ENCODE results near the gene TXN. TPM values are rescaled to one million over a fixed set of nuclear protein-coding genes. Genes with fewer than 3 reads are reported as not detected.

Gene TXN
- total and polyA plus RNA-seq, 2 donors (not counting 1 experiment from before 2014, with no cell fraction given) = 355 to 700 TPM

DNA sequence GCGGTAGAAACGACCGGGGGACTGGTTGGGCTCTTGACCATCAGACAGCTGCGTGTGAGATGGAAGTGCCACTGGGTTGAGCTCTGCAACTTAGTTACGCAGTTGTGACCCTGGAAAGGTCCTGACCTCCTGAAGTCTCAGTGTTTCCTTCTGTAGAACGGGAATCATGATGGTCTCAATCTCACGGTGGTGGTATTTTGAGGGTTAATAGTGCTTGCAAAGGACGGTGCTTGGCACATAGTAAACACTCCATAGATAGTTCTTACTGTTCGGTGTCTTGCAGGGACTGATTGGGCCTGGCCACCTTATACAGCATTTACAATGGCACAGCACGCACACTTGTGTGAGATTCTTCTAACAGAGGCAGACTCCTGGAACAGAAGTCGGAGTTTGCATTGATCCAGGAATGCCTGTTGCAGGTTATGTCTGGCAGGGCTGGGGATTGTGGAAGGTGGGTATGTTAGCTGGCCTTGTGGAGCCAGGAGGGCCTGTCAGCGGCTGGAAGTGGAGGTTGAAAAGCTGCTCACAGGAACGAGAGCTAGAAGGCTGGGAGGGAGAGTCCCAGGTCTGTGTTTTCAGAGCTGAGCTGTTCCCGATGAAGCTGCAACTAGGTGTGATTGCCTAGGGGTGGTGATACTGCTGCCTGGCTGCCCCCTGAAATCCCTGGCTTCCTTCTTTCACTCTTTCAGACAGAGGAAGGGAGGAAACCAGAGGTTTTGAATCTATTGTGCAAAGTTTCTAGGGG, 962 bp upstream of the TXN start:
- Histone ChIP-seq H3K9me3 (ENCODE audit: control insufficient read depth, insufficient read depth, low read depth, low read length) (no peaks in the 10 kb centered on the region), H3K79me2 (ENCODE audit: control insufficient read depth, insufficient read depth, low read length) (peaks cover 40% of the 10 kb centered on the region), H3K9ac (ENCODE audit: insufficient read depth, low read length) (peak overlapping the region; percentile 91), H4K20me1 (ENCODE audit: control insufficient read depth, extremely low read depth, insufficient read depth, low read length) (peaks cover 8% of the 10 kb centered on the region), H2AFZ (ENCODE audit: low read length) (peak overlapping the region; percentile 87), H3K4me3 (replicated peaks in 1 of 4; ENCODE audit: control extremely low read depth in 1 of 4, insufficient read depth in 1 of 4, low read depth in 3 of 4, low read length in 4 of 4) (peak overlapping the region; percentile 55 to 85 (median 70)), H3K4me1 (ENCODE audit: control insufficient read depth, extremely low read depth, insufficient read depth, low read length) (peaks cover 8% of the 10 kb centered on the region), H3K36me3 (ENCODE audit: control insufficient read depth, insufficient read depth, low read length) (no peaks in the 10 kb centered on the region), H3K4me2 (ENCODE audit: extremely low read depth, insufficient read depth, low read length) (peak overlapping the region; percentile 99), H3K27me3 (ENCODE audit: control insufficient read depth, insufficient read depth, low read length) (no peaks in the 10 kb centered on the region), H3K27ac (ENCODE audit: insufficient read depth, low read length) (peak overlapping the region; percentile 98)
- DNase-seq (ENCODE audit: low read depth in 2 of 2) = peak in 1 of 2 donors; percentile 26
- TF ChIP-seq CTCF (conservative IDR thresholded peaks at IDR 0.05 in 1 of 2, IDR thresholded peaks at IDR 0.05 in 1 of 2; ENCODE audit: low read depth in 1 of 2, low read length in 2 of 2) (no peak), EZH2 (IDR thresholded peaks at IDR 0.05; ENCODE audit: low read length, missing control alignments) (no peak)

DNA sequence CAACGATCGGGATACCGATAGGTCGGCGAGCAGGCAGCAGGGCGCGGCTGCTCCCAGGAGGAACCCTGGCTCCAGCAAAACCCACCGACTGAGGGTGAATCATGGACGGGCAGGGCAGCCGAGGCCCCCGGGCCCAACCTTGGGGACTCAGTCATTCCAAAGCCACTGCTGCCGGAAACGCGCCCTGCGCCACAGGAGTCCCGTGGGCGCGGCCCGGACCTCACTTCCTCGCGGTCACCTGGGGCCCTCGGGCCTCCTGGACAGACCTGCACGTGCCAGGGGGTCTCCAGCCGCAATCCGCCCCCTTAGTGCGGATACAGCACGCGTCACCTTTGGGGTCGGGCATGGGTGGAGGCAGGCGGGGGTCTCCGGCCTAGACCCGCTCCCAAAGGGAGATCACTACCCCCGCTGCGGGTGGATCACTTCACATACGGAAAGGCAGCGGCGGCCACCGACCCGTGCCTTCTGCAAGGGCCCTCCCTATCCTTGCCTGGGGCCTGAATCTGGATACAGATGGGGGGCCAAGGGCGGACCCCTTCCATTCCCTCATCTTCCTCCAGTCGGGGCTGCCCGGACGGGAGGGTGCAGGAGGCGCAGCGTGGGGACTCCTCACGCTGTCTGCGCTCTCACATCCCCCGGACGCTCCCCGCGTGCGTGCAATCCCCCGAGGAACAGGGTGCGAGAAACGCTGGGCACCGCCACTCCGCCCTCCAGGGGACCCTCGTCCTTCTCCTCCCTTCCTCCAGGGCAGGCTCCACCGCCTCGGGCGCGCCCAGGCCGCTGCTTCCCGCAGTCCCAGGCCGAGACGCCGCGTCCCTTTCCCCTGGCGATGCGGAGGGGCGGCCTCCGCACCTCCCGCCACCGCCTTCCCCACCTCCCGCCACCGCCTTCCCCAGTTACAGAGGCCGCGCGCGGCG, 586 bp downstream of the TXN start:
- H3K27ac ChIP-seq (ENCODE audit: insufficient read depth, low read length) = peak overlapping the region; percentile 98
- peaks cover 8% of the 10 kb centered on the region for H4K20me1 ChIP-seq (ENCODE audit: control insufficient read depth, extremely low read depth, insufficient read depth, low read length)
- H3K27me3 ChIP-seq (ENCODE audit: control insufficient read depth, insufficient read depth, low read length) = no peaks in the 10 kb centered on the region
- H3K9me3 ChIP-seq (ENCODE audit: control insufficient read depth, insufficient read depth, low read depth, low read length) = no peaks in the 10 kb centered on the region
- no peaks in the 10 kb centered on the region for H3K36me3 ChIP-seq (ENCODE audit: control insufficient read depth, insufficient read depth, low read length)
- peak overlapping the region; percentile 71 to 88 (median 84) for H3K4me3 ChIP-seq (replicated peaks in 1 of 4; ENCODE audit: control extremely low read depth in 1 of 4, insufficient read depth in 1 of 4, low read depth in 3 of 4, low read length in 4 of 4)
- peaks cover 55% of the 10 kb centered on the region for H3K79me2 ChIP-seq (ENCODE audit: control insufficient read depth, insufficient read depth, low read length)
- H3K9ac ChIP-seq (ENCODE audit: insufficient read depth, low read length) = peak overlapping the region; percentile 91
- no peak for TF ChIP-seq CTCF (conservative IDR thresholded peaks at IDR 0.05 in 1 of 2, IDR thresholded peaks at IDR 0.05 in 1 of 2; ENCODE audit: low read depth in 1 of 2, low read length in 2 of 2)
- H3K4me2 ChIP-seq (ENCODE audit: extremely low read depth, insufficient read depth, low read length) = peak overlapping the region; percentile 91
- DNase-seq (ENCODE audit: low read depth in 2 of 2) = peak; percentile 15 to 56
- peak overlapping the region; percentile 63 for H2AFZ ChIP-seq (ENCODE audit: low read length)
- peaks cover 6% of the 10 kb centered on the region for H3K4me1 ChIP-seq (ENCODE audit: control insufficient read depth, extremely low read depth, insufficient read depth, low read length)

- Histone ChIP-seq H3K9ac (ENCODE audit: insufficient read depth, low read length) (peak overlapping the region; percentile 91), H3K4me3 (replicated peaks in 1 of 4; ENCODE audit: control extremely low read depth in 1 of 4, insufficient read depth in 1 of 4, low read depth in 3 of 4, low read length in 4 of 4) (peak overlapping the region; percentile 71 to 88 (median 84)), H3K27ac (ENCODE audit: insufficient read depth, low read length) (peak overlapping the region; percentile 98), H3K9me3 (ENCODE audit: control insufficient read depth, insufficient read depth, low read depth, low read length) (no peaks in the 10 kb centered on the region), H2AFZ (ENCODE audit: low read length) (no peak overlapping the region), H3K79me2 (ENCODE audit: control insufficient read depth, insufficient read depth, low read length) (peaks cover 61% of the 10 kb centered on the region), H3K4me2 (ENCODE audit: extremely low read depth, insufficient read depth, low read length) (peak overlapping the region; percentile 91), H4K20me1 (ENCODE audit: control insufficient read depth, extremely low read depth, insufficient read depth, low read length) (peaks cover 8% of the 10 kb centered on the region), H3K4me1 (ENCODE audit: control insufficient read depth, extremely low read depth, insufficient read depth, low read length) (peaks cover 6% of the 10 kb centered on the region), H3K27me3 (ENCODE audit: control insufficient read depth, insufficient read depth, low read length) (no peaks in the 10 kb centered on the region), H3K36me3 (ENCODE audit: control insufficient read depth, insufficient read depth, low read length) (no peaks in the 10 kb centered on the region)
- TF ChIP-seq EZH2 (IDR thresholded peaks at IDR 0.05; ENCODE audit: low read length, missing control alignments) = no peak
- TF ChIP-seq CTCF (conservative IDR thresholded peaks at IDR 0.05 in 1 of 2, IDR thresholded peaks at IDR 0.05 in 1 of 2; ENCODE audit: low read depth in 1 of 2, low read length in 2 of 2) = no peak
- DNase-seq (ENCODE audit: low read depth in 2 of 2) = peak in 1 of 2 donors; percentile 53
Measured at GRCh38 chr9:110255034-110255462, 1.3 kb downstream of the TXN start.
